HEK293 (cell line): ENCODE results near the gene MNDA.

ENCODE experiments used
- CTCF ChIA-PET: fragments of 350-600 bp; formaldehyde crosslinking; extraction: SDS; loops from one replicate; lab custom pipeline; 2021; ENCODE audit warnings: antibody characterized with exemption; lab: Yijun Ruan, JAX
- POLR2A ChIA-PET: fragments of 300-600 bp; formaldehyde crosslinking; extraction: SDS; loops from one replicate; lab custom pipeline; 2020; ENCODE audit warnings: antibody characterized with exemption, inconsistent platforms; lab: Yijun Ruan, JAX
- H3K27ac ChIP-seq: fragments of 200-500 bp; sonication (Bioruptor generic); 2 replicates; pipeline ENCODE4 v1.5.1; 2014; ENCODE audit warnings: low read depth, low read length, control low read depth, inconsistent platforms; ENCODE audit errors: extremely low read depth
- H3K36me3 ChIP-seq, 2 experiments: fragments of 200-500 bp in 1 of 2; sonication (Bioruptor generic) in 1 of 2; 1 replicate in 1 of 2; 2 replicates in 1 of 2; pipeline ENCODE4 v1.5.1; 2014 to 2017; ENCODE audit warnings: inconsistent platforms in 2 of 2, low read length in 2 of 2; ENCODE audit not compliant: control insufficient read depth in 2 of 2, insufficient read depth in 1 of 2
- H3K4me1 ChIP-seq: fragments of 200-500 bp; sonication (Bioruptor generic); 2 replicates; pipeline ENCODE4 v1.5.1; 2014; ENCODE audit warnings: mild to moderate bottlenecking, low read length, inconsistent platforms; ENCODE audit not compliant: control insufficient read depth, insufficient read depth
- H3K4me3 ChIP-seq: 2 replicates; pipeline ENCODE4 v1.5.1; 2011; ENCODE audit warnings: low read depth, mild to moderate bottlenecking, control low read depth, low read length, moderate library complexity
- H3K9me3 ChIP-seq: fragments of 200-500 bp; sonication (Bioruptor generic); 2 replicates; pipeline ENCODE4 v1.5.1; 2014; ENCODE audit warnings: low read depth, low read length, inconsistent platforms; ENCODE audit not compliant: control insufficient read depth, insufficient read depth
- BCL11A ChIP-seq: fragments of 450-650 bp; formaldehyde crosslinking; IDR thresholded peaks from 2 replicates; pipeline ENCODE4 v1.5.1; 2016; ENCODE audit warnings: low read depth, missing biosample characterization, missing genetic modification characterization
- HOXA7 ChIP-seq: sonication (generic); formaldehyde crosslinking; IDR thresholded peaks from 2 replicates; pipeline ENCODE4 v1.8.1; 2022; ENCODE audit warnings: missing genetic modification reagents, borderline replicate concordance
- HOXD13 ChIP-seq: sonication (generic); formaldehyde crosslinking; IDR thresholded peaks from 2 replicates; pipeline ENCODE4 v1.8.0; 2022; ENCODE audit warnings: missing genetic modification reagents, borderline replicate concordance
- MYNN ChIP-seq: fragments of 450-650 bp; formaldehyde crosslinking; IDR thresholded peaks from 2 replicates; pipeline ENCODE4 v1.5.1; 2016; ENCODE audit warnings: missing biosample characterization, missing genetic modification characterization, borderline replicate concordance
- SALL2 ChIP-seq: fragments of 450-650 bp; formaldehyde crosslinking; IDR thresholded peaks from 2 replicates; pipeline ENCODE4 v1.5.0; 2017; ENCODE audit warnings: missing biosample characterization, mild to moderate bottlenecking, missing genetic modification characterization, borderline replicate concordance
- SP2 ChIP-seq: fragments of 450-650 bp; formaldehyde crosslinking; IDR thresholded peaks from 2 replicates; pipeline ENCODE4 v1.5.1; 2016; ENCODE audit warnings: missing biosample characterization, missing genetic modification characterization
- SP3 ChIP-seq: fragments of 450-650 bp; formaldehyde crosslinking; IDR thresholded peaks from 2 replicates; pipeline ENCODE4 v1.5.1; 2016; ENCODE audit warnings: missing biosample characterization, missing genetic modification characterization
- WT1 ChIP-seq: fragments of 450-650 bp; formaldehyde crosslinking; IDR thresholded peaks from 2 replicates; pipeline ENCODE4 v1.5.1; 2016; ENCODE audit warnings: missing biosample characterization, missing genetic modification characterization
- ZBTB17 ChIP-seq: fragments of 450-650 bp; formaldehyde crosslinking; IDR thresholded peaks from 2 replicates; pipeline ENCODE4 v1.5.1; 2016; ENCODE audit warnings: missing biosample characterization, missing genetic modification characterization
- ZFP69B ChIP-seq: fragments of 450-650 bp; formaldehyde crosslinking; IDR thresholded peaks from 2 replicates; pipeline ENCODE4 v1.5.1; 2016; ENCODE audit warnings: missing biosample characterization, missing genetic modification characterization
- ZNF112 ChIP-seq: fragments of 450-650 bp; formaldehyde crosslinking; IDR thresholded peaks from 2 replicates; pipeline ENCODE4 v1.5.0; 2017; ENCODE audit warnings: missing biosample characterization, missing genetic modification characterization
- ZNF133 ChIP-seq: fragments of 450-650 bp; formaldehyde crosslinking; IDR thresholded peaks from 2 replicates; pipeline ENCODE4 v1.5.1; 2016; ENCODE audit warnings: missing biosample characterization, missing genetic modification characterization
- ZNF175 ChIP-seq: fragments of 450-650 bp; formaldehyde crosslinking; IDR thresholded peaks from 2 replicates; pipeline ENCODE4 v1.5.1; 2016; ENCODE audit warnings: missing biosample characterization, missing genetic modification characterization
- ZNF184 ChIP-seq: fragments of 450-650 bp; IDR thresholded peaks from 2 replicates; pipeline ENCODE4 v1.5.1; 2018; ENCODE audit warnings: missing biosample characterization, mild to moderate bottlenecking, missing genetic modification characterization
- ZNF211 ChIP-seq: fragments of 450-650 bp; formaldehyde crosslinking; IDR thresholded peaks from 2 replicates; pipeline ENCODE4 v1.5.1; 2016; ENCODE audit warnings: low read depth, missing biosample characterization, missing genetic modification characterization
- ZNF239 ChIP-seq: fragments of 450-650 bp; formaldehyde crosslinking; IDR thresholded peaks from 2 replicates; pipeline ENCODE4 v1.5.1; 2016; ENCODE audit warnings: missing biosample characterization, missing genetic modification characterization
- ZNF266 ChIP-seq: fragments of 450-650 bp; formaldehyde crosslinking; IDR thresholded peaks from 2 replicates; pipeline ENCODE4 v1.5.1; 2016; ENCODE audit warnings: missing biosample characterization, missing genetic modification characterization, low read depth
- ZNF292 ChIP-seq: fragments of 450-650 bp; formaldehyde crosslinking; IDR thresholded peaks from 2 replicates; pipeline ENCODE4 v1.5.1; 2016; ENCODE audit warnings: low read depth, missing biosample characterization, missing genetic modification characterization, borderline replicate concordance
- ZNF391 ChIP-seq: fragments of 450-650 bp; formaldehyde crosslinking; IDR thresholded peaks from 2 replicates; pipeline ENCODE4 v1.5.1; 2016; ENCODE audit warnings: low read depth, missing biosample characterization, missing genetic modification characterization, borderline replicate concordance
- ZNF398 ChIP-seq: fragments of 450-650 bp; formaldehyde crosslinking; IDR thresholded peaks from 2 replicates; pipeline ENCODE4 v1.5.1; 2017; ENCODE audit warnings: missing biosample characterization, missing genetic modification characterization
- ZNF48 ChIP-seq: fragments of 450-650 bp; formaldehyde crosslinking; IDR thresholded peaks from 2 replicates; pipeline ENCODE4 v1.5.1; 2016; ENCODE audit warnings: missing biosample characterization, missing genetic modification characterization
- ZNF510 ChIP-seq: fragments of 450-650 bp; formaldehyde crosslinking; IDR thresholded peaks from 2 replicates; pipeline ENCODE4 v1.5.1; 2018; ENCODE audit warnings: mild to moderate bottlenecking, missing genetic modification characterization, missing biosample characterization; ENCODE audit not compliant: insufficient replicate concordance
- ZNF521 ChIP-seq: fragments of 450-650 bp; formaldehyde crosslinking; IDR thresholded peaks from 2 replicates; pipeline ENCODE4 v1.5.1; 2017; ENCODE audit warnings: missing biosample characterization, mild to moderate bottlenecking, missing genetic modification characterization
- ZNF623 ChIP-seq: fragments of 450-650 bp; formaldehyde crosslinking; IDR thresholded peaks from 2 replicates; pipeline ENCODE4 v1.5.1; 2016; ENCODE audit warnings: missing biosample characterization, missing genetic modification characterization
- ZNF658 ChIP-seq: fragments of 450-650 bp; formaldehyde crosslinking; IDR thresholded peaks from 2 replicates; pipeline ENCODE4; 2016; ENCODE audit warnings: missing biosample characterization, missing genetic modification characterization
- ZNF677 ChIP-seq: fragments of 450-650 bp; IDR thresholded peaks from 2 replicates; pipeline ENCODE4 v1.5.0; 2018; ENCODE audit warnings: missing biosample characterization, mild to moderate bottlenecking, missing genetic modification characterization, moderate library complexity
- ZSCAN5A ChIP-seq: fragments of 450-650 bp; formaldehyde crosslinking; IDR thresholded peaks from 2 replicates; pipeline ENCODE4 v1.5.1; 2016; ENCODE audit warnings: missing biosample characterization, missing genetic modification characterization

MNDA gene

GRCh38 chr1:158838660-158839059 is 7.5 kb downstream of the MNDA start:
- ChIA-PET CTCF (no interaction called here), POLR2A (no interaction called here)
- Histone ChIP-seq H3K4me1 (no peaks in the 10 kb centered on the region), H3K9me3 (no peaks in the 10 kb centered on the region), H3K27ac (no peak overlapping the region), H3K36me3 (no peaks in the 10 kb centered on the region), H3K4me3 (no peak overlapping the region)
- no peak for TF ChIP-seq WT1 (tag by site-specific recombination)
- no peak for TF ChIP-seq HOXA7 (CRISPR knock-in tag)
- TF ChIP-seq ZNF658: no peak
- TF ChIP-seq BCL11A (tag by site-specific recombination): no peak
- TF ChIP-seq ZFP69B (tag by site-specific recombination): no peak
- TF ChIP-seq ZNF266: no peak
- no peak for TF ChIP-seq ZNF510 (tag by site-specific recombination)
- TF ChIP-seq SP3 (tag by site-specific recombination): no peak
- no peak for TF ChIP-seq ZNF184
- no peak for TF ChIP-seq ZSCAN5A (tag by site-specific recombination)
- TF ChIP-seq, all 188 proteins: peak for 0

GRCh38 chr1:158839566-158839965 is 8.4 kb downstream of the MNDA start:
- Histone ChIP-seq H3K27ac (no peak overlapping the region), H3K36me3 (no peaks in the 10 kb centered on the region), H3K9me3 (no peaks in the 10 kb centered on the region), H3K4me3 (no peak overlapping the region), H3K4me1 (no peaks in the 10 kb centered on the region)
- ChIA-PET POLR2A (no interaction called here), CTCF (no interaction called here)
- TF ChIP-seq ZNF239 (tag by site-specific recombination): no peak
- no peak for TF ChIP-seq ZNF112
- no peak for TF ChIP-seq ZNF521 (tag by site-specific recombination)

- Histone ChIP-seq H3K9me3 (no peaks in the 10 kb centered on the region), H3K4me3 (no peak overlapping the region), H3K36me3 (no peaks in the 10 kb centered on the region), H3K27ac (no peak overlapping the region), H3K4me1 (no peaks in the 10 kb centered on the region)
- TF ChIP-seq ZNF292 (tag by site-specific recombination) (no peak), ZNF391 (tag by site-specific recombination) (no peak), ZBTB17 (no peak), MYNN (tag by site-specific recombination) (no peak), ZNF133 (tag by site-specific recombination) (no peak), ZNF398 (tag by site-specific recombination) (no peak), SP3 (tag by site-specific recombination) (no peak), ZNF510 (tag by site-specific recombination) (no peak), ZNF677 (tag by site-specific recombination) (no peak), ZNF211 (no peak), ZNF623 (no peak), ZNF175 (tag by site-specific recombination) (no peak), SALL2 (no peak), SP2 (tag by site-specific recombination) (no peak), ZNF48 (tag by site-specific recombination) (no peak), HOXD13 (CRISPR knock-in tag) (no peak)
- ChIA-PET CTCF (no interaction called here), POLR2A (no interaction called here)
Observed at GRCh38 chr1:158840236-158840635, 9.1 kb downstream of the MNDA start.
